HepG2 (cell line): Measurements from ENCODE around the gene ETHE1. TPM values are rescaled to one million over a fixed set of nuclear protein-coding genes. Genes with fewer than 3 reads are reported as not detected.

Source experiments
- EEA1 ChIP-seq: sonication (generic); formaldehyde crosslinking; IDR thresholded peaks from 2 replicates; pipeline ENCODE4 v1.5.1; 2020; ENCODE audit warnings: mild to moderate bottlenecking, missing genetic modification reagents, borderline replicate concordance
- ETS1 ChIP-seq: sonication (generic); formaldehyde crosslinking; IDR thresholded peaks from 2 replicates; pipeline ENCODE4 v1.4.0; 2020; ENCODE audit warnings: missing genetic modification reagents
- EZH2 ChIP-seq: conservative IDR thresholded peaks from 2 replicates; pipeline ENCODE4 v1.6.1; 2012; ENCODE audit warnings: mild to moderate bottlenecking, low read depth, low read length, moderate library complexity
- FOXC1 ChIP-seq: sonication (generic); formaldehyde crosslinking; IDR thresholded peaks from 2 replicates; pipeline ENCODE4 v1.8.0; 2022; ENCODE audit warnings: mild to moderate bottlenecking, missing genetic modification reagents, borderline replicate concordance
- HOXA5 ChIP-seq: sonication (generic); formaldehyde crosslinking; IDR thresholded peaks from 2 replicates; pipeline ENCODE4 v1.4.0; 2020; ENCODE audit warnings: missing genetic modification reagents
- KIAA2018 ChIP-seq: sonication (generic); formaldehyde crosslinking; IDR thresholded peaks from 2 replicates; pipeline ENCODE4 v1.5.0; 2020; ENCODE audit warnings: mild to moderate bottlenecking, missing genetic modification reagents, borderline replicate concordance
- NFE2 ChIP-seq: sonication (generic); formaldehyde crosslinking; IDR thresholded peaks from 2 replicates; pipeline ENCODE4 v1.4.0; 2020; ENCODE audit warnings: missing genetic modification reagents
- SMAD3 ChIP-seq: sonication (generic); formaldehyde crosslinking; IDR thresholded peaks from 2 replicates; pipeline ENCODE4 v1.4.0; 2020; ENCODE audit warnings: missing genetic modification reagents
- ZFX ChIP-seq: sonication (generic); formaldehyde crosslinking; IDR thresholded peaks from 2 replicates; pipeline ENCODE4 v1.4.0; 2020; ENCODE audit warnings: mild to moderate bottlenecking, low read depth, missing genetic modification reagents, moderate library complexity
- ZNF121 ChIP-seq: sonication (generic); formaldehyde crosslinking; IDR thresholded peaks from 2 replicates; pipeline ENCODE4 v1.5.0; 2020; ENCODE audit warnings: mild to moderate bottlenecking, missing genetic modification reagents
- ZNF615 ChIP-seq: sonication (generic); formaldehyde crosslinking; IDR thresholded peaks from 2 replicates; pipeline ENCODE4 v1.5.0; 2020; ENCODE audit warnings: mild to moderate bottlenecking, missing genetic modification reagents, borderline replicate concordance
- ZNF670 ChIP-seq: sonication (generic); formaldehyde crosslinking; IDR thresholded peaks from 2 replicates; pipeline ENCODE4 v1.8.0; 2022; ENCODE audit warnings: mild to moderate bottlenecking, missing genetic modification reagents, borderline replicate concordance
- ZSCAN25 ChIP-seq: sonication (generic); formaldehyde crosslinking; IDR thresholded peaks from 2 replicates; pipeline ENCODE4 v1.8.0; 2022; ENCODE audit warnings: mild to moderate bottlenecking, missing genetic modification reagents
- polyA plus RNA-seq, 8 experiments: library from polyadenylated mRNA; depleted of rRNA in 3 of 8; stranded (reverse) in 7 of 8; unstranded in 1 of 8; fragments of >200 nt; fragmentation: Illumina TruSeq in 4 of 8; extraction: Trizol in 4 of 8; gene quantifications; 2 replicates each; pipeline versions ENCODE4 v1.2.1 to v1.2.3, GENCODE V29; 2011 to 2016; ENCODE audit warnings: low read depth in 4 of 8, missing spikeins in 1 of 8, mixed read lengths in 1 of 8; ENCODE audit not compliant: insufficient read depth in 1 of 8
- total RNA-seq, 5 experiments: library from RNA; depleted of rRNA; stranded (reverse); fragments of >200 nt; fragmentation: Illumina TruSeq; extraction: Trizol; gene quantifications; 2 replicates each; pipeline ENCODE4 v1.2.3, GENCODE V29; 2016; ENCODE audit warnings: low read depth in 1 of 5

ETHE1 gene
- total and polyA plus RNA-seq, 2 of the 13 experiments (the other 11 are each of a cell fraction or from before 2014, with no cell fraction given): 32.5 to 58.4 TPM

GRCh38 chr19:43533546-43534304, 6.7 kb upstream of the ETHE1 start (continued):
- TF ChIP-seq KIAA2018 (CRISPR knock-in tag) (no peak), SMAD3 (CRISPR knock-in tag) (no peak), FOXC1 (CRISPR knock-in tag) (no peak), EZH2 (no peak), ZNF615 (CRISPR knock-in tag) (no peak), ZNF121 (CRISPR knock-in tag) (no peak), ETS1 (CRISPR knock-in tag) (no peak), ZFX (CRISPR knock-in tag) (no peak), ZNF670 (CRISPR knock-in tag) (no peak), NFE2 (CRISPR knock-in tag) (no peak), HOXA5 (no peak), ZSCAN25 (CRISPR knock-in tag) (no peak), EEA1 (CRISPR knock-in tag) (no peak)
